Panc1 (cell line): ENCODE data around the gene B4GALNT4. TPM values are rescaled to one million over a fixed set of nuclear protein-coding genes. Genes with fewer than 3 reads are reported as not detected.

Experiments used
- ATAC-seq: fragments of 200-7000 bp; cut with Tn5 transposase; 2 replicates; pipeline ENCODE4 v1.9.1; 2020; ENCODE audit warnings: mild to moderate bottlenecking, moderate library complexity
- BruUV-seq: library from RNA; stranded (reverse); fragments of 400-500 nt; replicated peaks from 2 replicates; lab custom pipeline; 2021; lab: Mats Ljungman, UMichigan
- CTCF ChIA-PET: fragments of 300-600 bp; sonication (Branson Sonifier 250); formaldehyde crosslinking; loops from one replicate; lab custom pipeline; 2022; ENCODE audit warnings: antibody characterized with exemption; lab: Charles Lee
- POLR2A ChIA-PET: fragments of 300-600 bp; sonication (Branson Sonifier 250); formaldehyde crosslinking; loops from one replicate; lab custom pipeline; 2022; ENCODE audit warnings: antibody characterized with exemption; lab: Charles Lee
- DNase-seq: peaks from one replicate; pipeline ENCODE4 v3.0.0-alpha.2; 2010; ENCODE audit warnings: low read depth, low spot score
- H3K27ac ChIP-seq: 2 replicates; pipeline ENCODE4 v1.5.1; 2011; ENCODE audit warnings: mild to moderate bottlenecking, low read length, inconsistent platforms
- H3K27me3 ChIP-seq: fragments of 200-500 bp; sonication (Bioruptor generic); 2 replicates; pipeline ENCODE4 v1.6.0; 2014; ENCODE audit warnings: low read length, inconsistent platforms; ENCODE audit not compliant: control insufficient read depth, insufficient read depth
- H3K36me3 ChIP-seq: fragments of 200-500 bp; sonication (Bioruptor generic); 2 replicates; pipeline ENCODE4 v1.5.1; 2014; ENCODE audit warnings: inconsistent platforms, mild to moderate bottlenecking, low read length, moderate library complexity; ENCODE audit not compliant: control insufficient read depth, insufficient read depth
- H3K4me1 ChIP-seq: 2 replicates; pipeline ENCODE4 v1.5.1; 2011; ENCODE audit warnings: inconsistent platforms, mild to moderate bottlenecking, low read length, moderate library complexity; ENCODE audit not compliant: control insufficient read depth, insufficient read depth
- H3K4me3 ChIP-seq, 2 experiments: 2 replicates each; pipeline ENCODE4 v1.5.1; 2011 to 2012; ENCODE audit warnings: low read depth in 2 of 2, low read length in 2 of 2, mild to moderate bottlenecking in 2 of 2, inconsistent platforms in 1 of 2, moderate library complexity in 1 of 2
- H3K9me3 ChIP-seq: fragments of 200-500 bp; sonication (Bioruptor generic); 2 replicates; pipeline ENCODE4 v1.5.1; 2014; ENCODE audit warnings: low read depth, mild to moderate bottlenecking, inconsistent platforms, low read length, moderate library complexity; ENCODE audit not compliant: control insufficient read depth, insufficient read depth
- POLR2AphosphoS5 ChIP-seq: IDR thresholded peaks from 2 replicates; pipeline ENCODE4 v1.6.1; 2012; ENCODE audit warnings: mild to moderate bottlenecking, low read depth, low read length, moderate library complexity
- SIN3A ChIP-seq: IDR thresholded peaks from 2 replicates; pipeline ENCODE4 v1.6.1; 2012; ENCODE audit warnings: low read depth, mild to moderate bottlenecking, low read length, moderate library complexity, borderline replicate concordance; ENCODE audit not compliant: insufficient read depth
- TCF7L2 ChIP-seq: IDR thresholded peaks from 2 replicates; pipeline ENCODE4 v1.6.1; 2011; ENCODE audit warnings: mild to moderate bottlenecking, low read depth, low read length, inconsistent platforms
- in situ Hi-C: cut with HindIII; loops from 2 replicates; pipeline ENCODE4 v1.10.0; 2016; ENCODE audit warnings: low sequenced_read_pairs, low pct_unique_long_range_greater_than_20kb
- intact Hi-C: fragments of 100-400 bp; cut with micrococcal nuclease; formaldehyde crosslinking; loops from one replicate; pipeline ENCODE4 v1.10.0; 2022; ENCODE audit not compliant: unreplicated experiment
- total RNA-seq: library from RNA; stranded (reverse); gene quantifications from one replicate; pipeline ENCODE4 v1.2.1, GENCODE V29; 2021; ENCODE audit not compliant: unreplicated experiment
- TF ChIP-seq, protein P1 (sequence below): fragments of 450-650 bp; IDR thresholded peaks from 2 replicates; pipeline ENCODE4 v1.5.1; 2017; ENCODE audit warnings: mild to moderate bottlenecking
- TF ChIP-seq, protein P2 (sequence below), 2 experiments: IDR thresholded peaks; 2 replicates each; pipeline ENCODE4 v1.6.1; 2011 to 2012; ENCODE audit warnings: low read depth in 2 of 2, control low read depth in 1 of 2, low read length in 1 of 2, mild to moderate bottlenecking in 1 of 2, moderate library complexity in 1 of 2; ENCODE audit not compliant: insufficient read depth in 1 of 2

Gene B4GALNT4
- total RNA-seq, 1 experiment from 2014 or later: 122 TPM

GRCh38 chr11:352456-353031, 16.8 kb upstream of the B4GALNT4 start:
- H3K4me1 ChIP-seq: peaks cover 40% of the 10 kb centered on the region
- H3K4me3 ChIP-seq: no peak overlapping the region
- H3K27me3 ChIP-seq: no peaks in the 10 kb centered on the region
- in situ Hi-C loops (no loop called here), intact Hi-C loops (loop anchor here (10.0 kb wide), 1 partner anchor 138 kb away; no protein-coding TSS in a partner anchor)
- DNase-seq (no peak), ATAC-seq (no peak)
- H3K36me3 ChIP-seq: no peaks in the 10 kb centered on the region
- ChIA-PET POLR2A (no interaction called here), CTCF (interaction anchor here (0.6 kb wide), 1 partner anchor 146 kb away, joined by 3 read pairs; no protein-coding TSS in a partner anchor)
- BruUV-seq: no TSS peak
- TF ChIP-seq, protein P1, sequence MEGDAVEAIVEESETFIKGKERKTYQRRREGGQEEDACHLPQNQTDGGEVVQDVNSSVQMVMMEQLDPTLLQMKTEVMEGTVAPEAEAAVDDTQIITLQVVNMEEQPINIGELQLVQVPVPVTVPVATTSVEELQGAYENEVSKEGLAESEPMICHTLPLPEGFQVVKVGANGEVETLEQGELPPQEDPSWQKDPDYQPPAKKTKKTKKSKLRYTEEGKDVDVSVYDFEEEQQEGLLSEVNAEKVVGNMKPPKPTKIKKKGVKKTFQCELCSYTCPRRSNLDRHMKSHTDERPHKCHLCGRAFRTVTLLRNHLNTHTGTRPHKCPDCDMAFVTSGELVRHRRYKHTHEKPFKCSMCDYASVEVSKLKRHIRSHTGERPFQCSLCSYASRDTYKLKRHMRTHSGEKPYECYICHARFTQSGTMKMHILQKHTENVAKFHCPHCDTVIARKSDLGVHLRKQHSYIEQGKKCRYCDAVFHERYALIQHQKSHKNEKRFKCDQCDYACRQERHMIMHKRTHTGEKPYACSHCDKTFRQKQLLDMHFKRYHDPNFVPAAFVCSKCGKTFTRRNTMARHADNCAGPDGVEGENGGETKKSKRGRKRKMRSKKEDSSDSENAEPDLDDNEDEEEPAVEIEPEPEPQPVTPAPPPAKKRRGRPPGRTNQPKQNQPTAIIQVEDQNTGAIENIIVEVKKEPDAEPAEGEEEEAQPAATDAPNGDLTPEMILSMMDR: no peak
- no peak for TF ChIP-seq TCF7L2
- TF ChIP-seq, protein P2, sequence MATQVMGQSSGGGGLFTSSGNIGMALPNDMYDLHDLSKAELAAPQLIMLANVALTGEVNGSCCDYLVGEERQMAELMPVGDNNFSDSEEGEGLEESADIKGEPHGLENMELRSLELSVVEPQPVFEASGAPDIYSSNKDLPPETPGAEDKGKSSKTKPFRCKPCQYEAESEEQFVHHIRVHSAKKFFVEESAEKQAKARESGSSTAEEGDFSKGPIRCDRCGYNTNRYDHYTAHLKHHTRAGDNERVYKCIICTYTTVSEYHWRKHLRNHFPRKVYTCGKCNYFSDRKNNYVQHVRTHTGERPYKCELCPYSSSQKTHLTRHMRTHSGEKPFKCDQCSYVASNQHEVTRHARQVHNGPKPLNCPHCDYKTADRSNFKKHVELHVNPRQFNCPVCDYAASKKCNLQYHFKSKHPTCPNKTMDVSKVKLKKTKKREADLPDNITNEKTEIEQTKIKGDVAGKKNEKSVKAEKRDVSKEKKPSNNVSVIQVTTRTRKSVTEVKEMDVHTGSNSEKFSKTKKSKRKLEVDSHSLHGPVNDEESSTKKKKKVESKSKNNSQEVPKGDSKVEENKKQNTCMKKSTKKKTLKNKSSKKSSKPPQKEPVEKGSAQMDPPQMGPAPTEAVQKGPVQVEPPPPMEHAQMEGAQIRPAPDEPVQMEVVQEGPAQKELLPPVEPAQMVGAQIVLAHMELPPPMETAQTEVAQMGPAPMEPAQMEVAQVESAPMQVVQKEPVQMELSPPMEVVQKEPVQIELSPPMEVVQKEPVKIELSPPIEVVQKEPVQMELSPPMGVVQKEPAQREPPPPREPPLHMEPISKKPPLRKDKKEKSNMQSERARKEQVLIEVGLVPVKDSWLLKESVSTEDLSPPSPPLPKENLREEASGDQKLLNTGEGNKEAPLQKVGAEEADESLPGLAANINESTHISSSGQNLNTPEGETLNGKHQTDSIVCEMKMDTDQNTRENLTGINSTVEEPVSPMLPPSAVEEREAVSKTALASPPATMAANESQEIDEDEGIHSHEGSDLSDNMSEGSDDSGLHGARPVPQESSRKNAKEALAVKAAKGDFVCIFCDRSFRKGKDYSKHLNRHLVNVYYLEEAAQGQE (IDR thresholded peaks at IDR 0.05; ENCODE audit: insufficient read depth in 1 of 2, low read depth in 2 of 2, low read length in 1 of 2): no peak
- TF ChIP-seq SIN3A: no peak
- TF ChIP-seq POLR2AphosphoS5: no peak
- H3K27ac ChIP-seq: peak overlapping the region; percentile 99
- no peaks in the 10 kb centered on the region for H3K9me3 ChIP-seq

DNA sequence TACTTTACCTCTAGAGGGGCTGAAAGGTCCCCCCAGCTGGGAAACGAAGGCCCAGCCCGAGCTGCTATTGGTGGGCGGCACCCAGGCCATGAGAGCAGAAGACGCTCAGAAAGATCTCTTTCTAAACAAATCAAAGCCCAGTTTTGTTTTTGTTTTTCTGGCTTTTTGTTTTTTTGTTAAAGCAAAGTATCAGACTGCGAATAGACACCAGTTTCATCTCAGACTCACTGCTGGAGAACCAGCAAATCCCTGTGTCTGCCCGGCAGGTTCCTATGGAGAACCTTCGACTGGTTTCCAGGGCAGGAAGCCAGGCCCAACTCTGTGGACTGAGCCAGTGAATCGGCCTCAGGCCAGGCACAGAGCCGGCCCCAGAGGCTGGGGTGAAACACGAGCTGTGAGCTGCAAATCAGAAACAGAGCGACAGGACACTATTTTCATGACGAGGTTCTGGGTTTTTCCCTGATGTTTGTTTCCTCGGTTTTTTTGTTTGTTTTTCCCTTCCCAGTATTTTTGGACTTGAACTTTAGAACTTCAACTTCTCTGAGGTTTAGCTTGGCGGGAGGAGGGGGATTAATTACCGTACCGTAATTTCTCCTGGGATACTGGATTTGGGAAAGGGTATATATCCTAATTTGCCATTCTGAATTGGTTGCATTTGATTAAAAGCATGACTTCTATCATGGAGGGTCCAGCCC, 16.0 kb upstream of the B4GALNT4 start:
- in situ Hi-C loops: no loop called here
- no peaks in the 10 kb centered on the region for H3K36me3 ChIP-seq
- peaks cover 40% of the 10 kb centered on the region for H3K4me1 ChIP-seq
- intact Hi-C loops: loop anchor here (10.0 kb wide), 1 partner anchor 139 kb away; no protein-coding TSS in a partner anchor
- no peaks in the 10 kb centered on the region for H3K9me3 ChIP-seq
- TF ChIP-seq TCF7L2: no peak
- no peak for TF ChIP-seq POLR2AphosphoS5
- TF ChIP-seq, protein P2 (IDR thresholded peaks at IDR 0.05; ENCODE audit: insufficient read depth in 1 of 2, low read depth in 2 of 2, low read length in 1 of 2): no peak
- TF ChIP-seq, protein P1: no peak
- TF ChIP-seq SIN3A: no peak
- ChIA-PET POLR2A (interaction anchor here (0.6 kb wide), 2 partner anchors 15 to 70 kb away, joined by 5 to 11 read pairs; no protein-coding TSS in a partner anchor), CTCF (no interaction called here)
- peak overlapping the region; percentile 99 for H3K27ac ChIP-seq
- BruUV-seq: no TSS peak
- ATAC-seq: peak; percentile 43
- H3K27me3 ChIP-seq: no peaks in the 10 kb centered on the region
- DNase-seq: no peak
- no peak overlapping the region for H3K4me3 ChIP-seq
